Brain microvascular endothelial cell (primary cell): Measurements from ENCODE around the gene DKKL1.
"Not testable (repeated sequence)": the region's sequence is repeated elsewhere in the genome, so short reads cannot be mapped to it uniquely, and the experiment has no call there.

Source experiments
- DNase-seq: peaks from one replicate; pipeline ENCODE4 v3.0.0-alpha.2; 2020
- H3K27ac ChIP-seq: fragments of 250-450 bp; sonication (Bioruptor Pico); 2 replicates; pipeline ENCODE4 v1.5.1; 2020; ENCODE audit warnings: mild to moderate bottlenecking, moderate library complexity
- H3K27me3 ChIP-seq: fragments of 250-450 bp; sonication (Bioruptor Pico); replicated peaks from 2 replicates; pipeline ENCODE4 v1.5.1; 2020; ENCODE audit warnings: mild to moderate bottlenecking
- H3K36me3 ChIP-seq: fragments of 250-450 bp; sonication (Bioruptor Pico); replicated peaks from 2 replicates; pipeline ENCODE4 v1.5.1; 2020; ENCODE audit warnings: mild to moderate bottlenecking
- H3K4me3 ChIP-seq: 2 replicates; pipeline ENCODE4 v1.5.1; 2011; ENCODE audit warnings: low read depth, mild to moderate bottlenecking, control low read depth, low read length, moderate library complexity
- in situ Hi-C: cut with HindIII; loops from 2 replicates; pipeline ENCODE4 v1.10.0; 2017; ENCODE audit warnings: low sequenced_read_pairs, low pct_ligation_motif_present
- TF ChIP-seq, protein P1 (sequence below): IDR thresholded peaks from 2 replicates; pipeline ENCODE4 v1.5.1; 2011; ENCODE audit warnings: low read depth, mild to moderate bottlenecking, moderate library complexity, low read length, control low read depth, inconsistent platforms; ENCODE audit errors: missing control alignments

The DKKL1 gene

GRCh38 chr19:49364083-49364737 is 533 bp downstream of the DKKL1 start:
- no peak for DNase-seq
- peak overlapping the region; percentile 20 for H3K27ac ChIP-seq
- in situ Hi-C loops = no loop called here
- no peaks in the 10 kb centered on the region for H3K27me3 ChIP-seq
- peaks cover 4% of the 10 kb centered on the region for H3K36me3 ChIP-seq
- H3K4me3 ChIP-seq = peak overlapping the region; percentile 30
- TF ChIP-seq, protein P1, sequence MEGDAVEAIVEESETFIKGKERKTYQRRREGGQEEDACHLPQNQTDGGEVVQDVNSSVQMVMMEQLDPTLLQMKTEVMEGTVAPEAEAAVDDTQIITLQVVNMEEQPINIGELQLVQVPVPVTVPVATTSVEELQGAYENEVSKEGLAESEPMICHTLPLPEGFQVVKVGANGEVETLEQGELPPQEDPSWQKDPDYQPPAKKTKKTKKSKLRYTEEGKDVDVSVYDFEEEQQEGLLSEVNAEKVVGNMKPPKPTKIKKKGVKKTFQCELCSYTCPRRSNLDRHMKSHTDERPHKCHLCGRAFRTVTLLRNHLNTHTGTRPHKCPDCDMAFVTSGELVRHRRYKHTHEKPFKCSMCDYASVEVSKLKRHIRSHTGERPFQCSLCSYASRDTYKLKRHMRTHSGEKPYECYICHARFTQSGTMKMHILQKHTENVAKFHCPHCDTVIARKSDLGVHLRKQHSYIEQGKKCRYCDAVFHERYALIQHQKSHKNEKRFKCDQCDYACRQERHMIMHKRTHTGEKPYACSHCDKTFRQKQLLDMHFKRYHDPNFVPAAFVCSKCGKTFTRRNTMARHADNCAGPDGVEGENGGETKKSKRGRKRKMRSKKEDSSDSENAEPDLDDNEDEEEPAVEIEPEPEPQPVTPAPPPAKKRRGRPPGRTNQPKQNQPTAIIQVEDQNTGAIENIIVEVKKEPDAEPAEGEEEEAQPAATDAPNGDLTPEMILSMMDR = no peak

DNA sequence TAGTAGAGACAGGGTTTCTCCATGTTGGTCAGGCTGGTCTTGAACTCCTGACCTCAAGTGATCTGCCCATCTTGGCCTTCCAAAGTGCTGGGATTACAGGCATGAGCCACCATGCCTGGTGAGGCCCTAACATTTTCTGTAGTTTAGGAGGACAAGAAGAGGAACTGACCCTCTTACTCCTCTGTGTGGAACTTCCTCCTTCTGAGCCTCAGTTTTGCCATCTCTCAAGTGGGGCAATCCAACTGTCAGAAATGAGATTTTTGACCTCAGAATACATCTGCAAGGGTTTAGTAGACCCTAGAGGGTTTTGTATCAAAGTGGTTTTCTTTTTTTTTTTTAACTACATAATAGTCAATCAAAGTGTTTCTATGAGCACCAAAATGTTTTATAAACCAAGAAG is 2.4 kb downstream of the DKKL1 start:
- no peak overlapping the region for H3K4me3 ChIP-seq
- no peak overlapping the region for H3K27ac ChIP-seq
- in situ Hi-C loops = no loop called here
- H3K27me3 ChIP-seq = no peaks in the 10 kb centered on the region
- TF ChIP-seq, protein P1 = no peak
- no peak for DNase-seq
- no peaks in the 10 kb centered on the region for H3K36me3 ChIP-seq

DNA sequence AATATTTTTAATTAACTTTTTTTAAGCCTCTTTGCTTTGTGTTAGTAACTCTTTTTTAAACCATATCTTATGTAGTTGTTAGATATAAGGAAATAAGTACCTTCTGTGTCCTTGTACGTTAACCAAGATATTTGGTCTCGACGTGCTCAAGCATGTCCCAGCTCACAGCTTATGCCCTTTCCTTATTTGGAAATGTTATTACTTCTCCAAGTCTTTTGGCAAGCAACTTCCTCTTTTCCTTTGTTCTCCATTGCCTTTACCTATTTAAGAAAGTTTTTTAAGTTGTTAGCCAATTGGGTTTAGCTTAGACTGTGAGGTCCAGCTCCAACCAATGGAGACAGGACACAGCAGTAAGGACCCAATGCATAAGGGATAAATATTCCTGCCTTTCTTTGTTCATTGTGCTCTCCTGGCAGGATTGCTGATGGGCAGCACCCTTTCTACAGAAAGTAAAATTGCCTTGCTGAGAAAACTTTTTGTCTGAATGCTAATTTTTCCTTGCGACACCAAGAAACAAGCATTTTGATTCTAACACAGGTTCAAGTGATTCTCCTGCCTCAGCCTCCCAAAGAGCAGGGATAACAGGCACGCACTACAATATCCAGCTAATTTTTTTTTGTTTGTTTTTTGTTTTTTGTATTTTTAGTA is 5.2 kb downstream of the DKKL1 start:
- Histone ChIP-seq H3K27me3 (no peaks in the 10 kb centered on the region), H3K36me3 (no peaks in the 10 kb centered on the region), H3K4me3 (no peak overlapping the region), H3K27ac (no peak overlapping the region)
- DNase-seq = no peak
- in situ Hi-C loops = no loop called here
- TF ChIP-seq, protein P1 = no peak

GRCh38 chr19:49371184-49371583 is 7.5 kb downstream of the DKKL1 start:
- Histone ChIP-seq H3K4me3 (no peak overlapping the region), H3K36me3 (no peaks in the 10 kb centered on the region), H3K27me3 (peaks cover 3% of the 10 kb centered on the region), H3K27ac (no peak overlapping the region)
- TF ChIP-seq, protein P1 = no peak
- no peak for DNase-seq
- in situ Hi-C loops = no loop called here

- in situ Hi-C loops, DNase-seq, H3K27ac ChIP-seq, H3K4me3 ChIP-seq, H3K36me3 ChIP-seq, H3K27me3 ChIP-seq: not testable (repeated sequence)
These were observed 9.5 kb downstream of the DKKL1 start for GRCh38 chr19:49373174-49373573.

GRCh38 chr19:49374665-49375434 is 11.2 kb downstream of the DKKL1 start:
- no peak for DNase-seq
- TF ChIP-seq, protein P1 = no peak
- Histone ChIP-seq H3K27me3 (peaks cover 3% of the 10 kb centered on the region), H3K27ac (no peak overlapping the region), H3K36me3 (no peaks in the 10 kb centered on the region), H3K4me3 (no peak overlapping the region)
- in situ Hi-C loops = no loop called here
